Activated CD8-positive, alpha-beta memory T cell treated with anti-CD3 and anti-CD28 coated beads, Interleukin-2, amount 50 U/mL, for 4 hours (primary cell): ENCODE measurements around the gene CYB5R4.

Experiments
- DNase-seq: peaks from one replicate; pipeline ENCODE4 v3.0.0-alpha.2; 2020

Gene CYB5R4

GRCh38 chr6:83985715-83986114 is 126.2 kb downstream of the CYB5R4 start:
- DNase-seq = no peak

GRCh38 chr6:83998021-83998584 is 138.6 kb downstream of the CYB5R4 start:
- no peak for DNase-seq

- no peak for DNase-seq
Observed at GRCh38 chr6:84001119-84001518, 141.6 kb downstream of the CYB5R4 start.

- DNase-seq = no peak
Observed at GRCh38 chr6:84002226-84002625, 142.7 kb downstream of the CYB5R4 start.

GRCh38 chr6:84003131-84003530 is 143.6 kb downstream of the CYB5R4 start:
- no peak for DNase-seq

GRCh38 chr6:84003654-84004053 is 144.2 kb downstream of the CYB5R4 start:
- DNase-seq = no peak

- no peak for DNase-seq
Observed at GRCh38 chr6:84007871-84008270, 148.4 kb downstream of the CYB5R4 start.

GRCh38 chr6:84013354-84013753 is 153.9 kb downstream of the CYB5R4 start:
- no peak for DNase-seq

GRCh38 chr6:84013931-84014330 is 154.4 kb downstream of the CYB5R4 start:
- no peak for DNase-seq

- DNase-seq = no peak
Observed at GRCh38 chr6:84016029-84016428, 156.5 kb downstream of the CYB5R4 start.
